Measurements from ENCODE around the gene KBTBD13.

Gene KBTBD13

GRCh38 chr15:65115542-65115941, 39.0 kb downstream of the KBTBD13 start:
- no peak for DNase-seq

All from right forelimb (tissue), 1 donor.